HG03175 (cell line): ENCODE results near the gene ACTL10.
A peak's percentile ranks its signal among the peaks of the same experiment; 100 is the strongest.

ENCODE experiments used
- ATAC-seq: cut with Tn5 transposase; IDR thresholded peaks from one replicate; pipeline ENCODE4 v1.9.1; 2021; ENCODE audit warnings: mild to moderate bottlenecking, moderate library complexity; ENCODE audit not compliant: unreplicated experiment

ACTL10 gene

GRCh38 chr20:33663161-33664084, 3.3 kb upstream of the ACTL10 start:
- peak; percentile 34 for ATAC-seq

GRCh38 chr20:33664085-33664761, 2.5 kb upstream of the ACTL10 start:
- no peak for ATAC-seq

- no peak for ATAC-seq
Observed at GRCh38 chr20:33664762-33665144, 2.0 kb upstream of the ACTL10 start.

GRCh38 chr20:33667245-33667675, 517 bp downstream of the ACTL10 start:
- ATAC-seq: peak; percentile 21

GRCh38 chr20:33667676-33668465, 1.1 kb downstream of the ACTL10 start:
- ATAC-seq: peak; percentile 28

GRCh38 chr20:33668466-33669155, 1.9 kb downstream of the ACTL10 start:
- ATAC-seq: no peak

GRCh38 chr20:33669224-33669623, 2.5 kb downstream of the ACTL10 start:
- ATAC-seq: no peak

GRCh38 chr20:33669873-33670640, 3.3 kb downstream of the ACTL10 start:
- no peak for ATAC-seq

GRCh38 chr20:33670715-33671499, 4.2 kb downstream of the ACTL10 start:
- ATAC-seq: no peak

GRCh38 chr20:33671573-33672288, 5.0 kb downstream of the ACTL10 start:
- no peak for ATAC-seq

- ATAC-seq: no peak
Observed at GRCh38 chr20:33672426-33673113, 5.8 kb downstream of the ACTL10 start.

- ATAC-seq: no peak
Observed at GRCh38 chr20:33673114-33673409, 6.3 kb downstream of the ACTL10 start.

GRCh38 chr20:33673410-33674293, 6.9 kb downstream of the ACTL10 start:
- ATAC-seq: peak; percentile 24

GRCh38 chr20:33674294-33675135, 7.8 kb downstream of the ACTL10 start, which contains the start of gene NECAB3:
NECAB3 (minus strand) TSS chr20:33674428; CDS start chr20:33674352, 76 bp downstream.
- peak; percentile 71 for ATAC-seq

GRCh38 chr20:33675136-33675959, 8.6 kb downstream of the ACTL10 start:
- no peak for ATAC-seq
